Osteoblast (primary cell): ENCODE results near the gene MFSD8. TPM values are rescaled to one million over a fixed set of nuclear protein-coding genes. Genes with fewer than 3 reads are reported as not detected.
"Not testable (repeated sequence)": the region's sequence is repeated elsewhere in the genome, so short reads cannot be mapped to it uniquely, and the experiment has no call there.

Experiments
- DNase-seq: peaks from one replicate; pipeline ENCODE4 v3.0.0; 2011; ENCODE audit warnings: low spot score, mixed read lengths; ENCODE audit not compliant: insufficient read length; ENCODE audit errors: missing footprints
- H2AFZ ChIP-seq: 2 replicates; pipeline ENCODE4 v1.6.0; 2011; ENCODE audit warnings: mild to moderate bottlenecking, low read length
- H3K27ac ChIP-seq: 2 replicates; pipeline ENCODE4 v1.5.1; 2011; ENCODE audit warnings: mild to moderate bottlenecking, low read depth, low read length, moderate library complexity
- H3K27me3 ChIP-seq: 2 replicates; pipeline ENCODE4 v1.6.0; 2012; ENCODE audit warnings: mild to moderate bottlenecking, control low read depth, inconsistent platforms, low read length, moderate library complexity; ENCODE audit not compliant: insufficient read depth
- H3K36me3 ChIP-seq: 2 replicates; pipeline ENCODE4 v1.5.1; 2011; ENCODE audit warnings: mild to moderate bottlenecking, low read length, control low read depth, moderate library complexity; ENCODE audit not compliant: insufficient read depth
- H3K4me1 ChIP-seq: 2 replicates; pipeline ENCODE4 v1.5.1; 2011; ENCODE audit warnings: mild to moderate bottlenecking, low read length, control low read depth, moderate library complexity; ENCODE audit not compliant: insufficient read depth
- H3K4me2 ChIP-seq: 2 replicates; pipeline ENCODE4 v1.6.0; 2011; ENCODE audit warnings: mild to moderate bottlenecking, low read length; ENCODE audit not compliant: insufficient read depth
- H3K4me3 ChIP-seq: fragments of 200-600 bp; sonication (generic); 3 replicates; pipeline ENCODE4 v1.5.1; 2012; ENCODE audit warnings: mild to moderate bottlenecking, low read length, inconsistent platforms; ENCODE audit not compliant: insufficient read depth
- H3K79me2 ChIP-seq: 2 replicates; pipeline ENCODE4 v1.6.0; 2012; ENCODE audit warnings: mild to moderate bottlenecking, low read length, control low read depth, inconsistent platforms; ENCODE audit not compliant: insufficient read depth
- H3K9me3 ChIP-seq: 2 replicates; pipeline ENCODE4 v1.5.1; 2011; ENCODE audit warnings: low read depth, low read length, control low read depth
- H4K20me1 ChIP-seq: 2 replicates; pipeline ENCODE4 v1.6.0; 2012; ENCODE audit warnings: mild to moderate bottlenecking, low read length, control low read depth; ENCODE audit not compliant: insufficient read depth
- total RNA-seq: library from RNA; depleted of rRNA; stranded (reverse); fragments of >200 nt; gene quantifications from 2 replicates; pipeline ENCODE4 v1.2.3, GENCODE V29; 2012
- TF ChIP-seq, protein P1 (sequence below): IDR thresholded peaks from 2 replicates; pipeline ENCODE4 v1.5.1; 2011; ENCODE audit warnings: mild to moderate bottlenecking, low read depth, low read length, moderate library complexity; ENCODE audit errors: extremely low read depth

MFSD8 gene
- total RNA-seq, 1 donor, result 27.1 TPM

DNA sequence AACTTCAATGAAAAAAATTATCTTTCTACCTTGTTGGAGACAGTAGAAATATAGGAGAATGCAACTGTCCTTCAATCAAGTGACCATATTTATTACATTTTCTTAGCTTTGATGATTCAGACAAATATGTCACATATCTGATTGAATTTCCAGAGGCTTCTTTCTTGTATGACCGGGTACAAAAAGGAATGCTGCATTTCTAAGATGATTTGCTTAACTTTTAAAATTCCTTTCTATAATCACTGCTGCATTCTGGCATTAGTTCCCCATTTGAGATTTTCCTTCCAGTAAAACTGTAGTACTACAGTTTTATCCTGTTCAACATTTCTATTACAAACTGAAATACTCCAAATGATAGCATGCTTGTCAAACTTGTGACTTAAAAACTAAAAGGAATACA lies 5.2 kb downstream of the MFSD8 start:
- no peaks in the 10 kb centered on the region for H3K27me3 ChIP-seq
- peaks cover 38% of the 10 kb centered on the region for H3K79me2 ChIP-seq
- no peaks in the 10 kb centered on the region for H3K4me1 ChIP-seq
- H3K27ac ChIP-seq, result no peak overlapping the region
- peaks cover 2% of the 10 kb centered on the region for H3K36me3 ChIP-seq
- H4K20me1 ChIP-seq, result no peaks in the 10 kb centered on the region
- TF ChIP-seq, protein P1, sequence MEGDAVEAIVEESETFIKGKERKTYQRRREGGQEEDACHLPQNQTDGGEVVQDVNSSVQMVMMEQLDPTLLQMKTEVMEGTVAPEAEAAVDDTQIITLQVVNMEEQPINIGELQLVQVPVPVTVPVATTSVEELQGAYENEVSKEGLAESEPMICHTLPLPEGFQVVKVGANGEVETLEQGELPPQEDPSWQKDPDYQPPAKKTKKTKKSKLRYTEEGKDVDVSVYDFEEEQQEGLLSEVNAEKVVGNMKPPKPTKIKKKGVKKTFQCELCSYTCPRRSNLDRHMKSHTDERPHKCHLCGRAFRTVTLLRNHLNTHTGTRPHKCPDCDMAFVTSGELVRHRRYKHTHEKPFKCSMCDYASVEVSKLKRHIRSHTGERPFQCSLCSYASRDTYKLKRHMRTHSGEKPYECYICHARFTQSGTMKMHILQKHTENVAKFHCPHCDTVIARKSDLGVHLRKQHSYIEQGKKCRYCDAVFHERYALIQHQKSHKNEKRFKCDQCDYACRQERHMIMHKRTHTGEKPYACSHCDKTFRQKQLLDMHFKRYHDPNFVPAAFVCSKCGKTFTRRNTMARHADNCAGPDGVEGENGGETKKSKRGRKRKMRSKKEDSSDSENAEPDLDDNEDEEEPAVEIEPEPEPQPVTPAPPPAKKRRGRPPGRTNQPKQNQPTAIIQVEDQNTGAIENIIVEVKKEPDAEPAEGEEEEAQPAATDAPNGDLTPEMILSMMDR, result no peak
- H3K4me3 ChIP-seq, result no peak overlapping the region
- no peak overlapping the region for H2AFZ ChIP-seq
- no peaks in the 10 kb centered on the region for H3K9me3 ChIP-seq
- H3K4me2 ChIP-seq, result no peak overlapping the region
- DNase-seq, result no peak

DNA sequence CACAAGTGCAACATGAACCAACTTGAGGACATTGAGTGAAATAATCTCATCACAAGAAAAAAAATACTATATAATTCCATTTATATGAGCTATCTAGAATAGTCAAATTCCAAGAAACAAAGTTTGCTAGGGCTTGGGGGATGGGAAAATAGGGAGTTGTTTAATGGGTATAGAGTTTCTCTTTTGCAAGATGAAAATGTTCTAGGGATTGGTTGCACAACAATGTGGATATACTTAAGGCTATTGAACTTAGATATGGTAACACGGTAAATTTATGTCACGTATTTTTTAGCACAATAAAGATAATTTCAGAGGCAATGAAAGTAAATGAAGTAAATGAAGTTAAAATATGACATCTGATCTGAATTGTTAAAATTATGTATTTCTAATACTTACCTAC lies 7.9 kb downstream of the MFSD8 start:
- Histone ChIP-seq H3K27ac (no peak overlapping the region), H3K4me1 (no peaks in the 10 kb centered on the region), H3K79me2 (peaks cover 19% of the 10 kb centered on the region), H3K36me3 (no peaks in the 10 kb centered on the region), H3K9me3 (no peaks in the 10 kb centered on the region), H3K27me3 (no peaks in the 10 kb centered on the region), H3K4me2 (no peak overlapping the region), H2AFZ (no peak overlapping the region), H4K20me1 (no peaks in the 10 kb centered on the region), H3K4me3 (no peak overlapping the region)
- DNase-seq, result no peak
- TF ChIP-seq, protein P1, result no peak

DNA sequence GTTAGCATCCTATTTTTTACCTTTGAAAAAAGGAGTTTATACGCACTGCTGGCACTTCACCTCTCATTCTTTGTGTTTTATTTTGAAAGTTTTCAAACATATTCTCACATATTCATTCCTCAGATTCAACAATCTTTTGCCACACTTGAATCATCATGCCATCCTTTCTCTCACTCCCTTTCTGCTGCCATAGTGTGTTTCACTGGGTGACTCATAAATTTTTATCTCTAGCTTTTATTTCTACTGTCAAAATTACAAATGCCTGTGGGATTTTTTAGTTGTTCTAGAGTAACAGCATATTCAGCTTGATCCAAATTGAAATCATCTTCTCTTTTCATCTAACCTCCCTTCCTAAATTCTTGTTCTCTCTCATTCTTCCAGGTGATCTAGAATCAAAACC lies 28.0 kb downstream of the MFSD8 start:
- H3K36me3 ChIP-seq, result no peaks in the 10 kb centered on the region
- H3K4me1 ChIP-seq, result peaks cover 11% of the 10 kb centered on the region
- H3K4me2 ChIP-seq, result peak overlapping the region; percentile 7
- TF ChIP-seq, protein P1, result no peak
- no peak overlapping the region for H2AFZ ChIP-seq
- H3K9me3 ChIP-seq, result no peaks in the 10 kb centered on the region
- no peaks in the 10 kb centered on the region for H3K79me2 ChIP-seq
- DNase-seq, result peak; percentile 53
- no peaks in the 10 kb centered on the region for H3K27me3 ChIP-seq
- H4K20me1 ChIP-seq, result no peaks in the 10 kb centered on the region
- H3K4me3 ChIP-seq, result no peak overlapping the region
- peak overlapping the region; percentile 40 for H3K27ac ChIP-seq

DNA sequence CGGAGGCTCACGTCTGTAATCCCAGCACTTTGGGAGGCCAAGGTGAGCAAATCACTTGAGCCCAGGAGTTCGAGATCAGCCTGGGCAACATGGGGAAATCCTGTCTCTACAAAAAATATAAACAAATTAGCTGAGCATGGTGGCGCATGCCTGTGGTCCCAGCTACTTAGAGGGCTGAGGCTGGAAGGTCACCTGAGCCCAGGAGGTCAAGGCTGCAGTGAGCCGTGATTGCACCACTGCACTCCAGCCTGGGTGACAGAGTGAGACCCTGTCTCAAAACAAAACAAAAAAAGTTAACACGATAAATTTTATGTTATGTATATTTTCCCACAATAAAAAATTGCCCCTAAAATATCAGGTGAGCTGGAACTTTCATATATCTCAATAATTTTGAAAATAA lies 33.1 kb downstream of the MFSD8 start:
- not testable (repeated sequence) for DNase-seq, H3K27ac ChIP-seq, H3K4me2 ChIP-seq, H3K9me3 ChIP-seq, H2AFZ ChIP-seq, H3K27me3 ChIP-seq, H3K4me3 ChIP-seq, H4K20me1 ChIP-seq, H3K4me1 ChIP-seq, H3K36me3 ChIP-seq, H3K79me2 ChIP-seq
